Activated CD4-positive, alpha-beta T cell treated with anti-CD3 and anti-CD28 coated beads for 48 hours (primary cell): ENCODE results near the gene SNURF.
"Not testable (repeated sequence)": the region's sequence is repeated elsewhere in the genome, so short reads cannot be mapped to it uniquely, and the experiment has no call there.

Experiments used
- DNase-seq: peaks from one replicate; pipeline ENCODE4 v3.0.0-alpha.2; 2020

SNURF gene

DNA sequence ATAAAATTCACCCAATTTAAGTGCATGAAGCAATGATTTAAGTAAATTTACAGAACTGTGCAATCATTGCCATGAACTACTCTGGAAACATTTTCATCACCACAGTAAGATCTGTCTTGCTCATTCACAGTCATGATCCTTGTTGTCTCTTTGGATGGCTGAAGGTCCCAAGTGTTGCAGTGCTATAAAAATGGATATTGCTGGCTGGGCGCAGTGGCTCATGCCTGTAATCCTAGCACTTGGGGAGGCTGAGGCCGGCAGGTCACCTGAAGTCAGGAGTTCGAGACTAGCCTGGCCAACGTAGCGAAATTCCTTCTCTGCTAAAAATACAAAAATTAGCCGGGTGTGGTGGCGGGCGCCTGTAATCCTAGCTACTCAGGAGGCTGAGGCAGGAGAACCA is 17.0 kb downstream of the SNURF start:
- no peak for DNase-seq

DNA sequence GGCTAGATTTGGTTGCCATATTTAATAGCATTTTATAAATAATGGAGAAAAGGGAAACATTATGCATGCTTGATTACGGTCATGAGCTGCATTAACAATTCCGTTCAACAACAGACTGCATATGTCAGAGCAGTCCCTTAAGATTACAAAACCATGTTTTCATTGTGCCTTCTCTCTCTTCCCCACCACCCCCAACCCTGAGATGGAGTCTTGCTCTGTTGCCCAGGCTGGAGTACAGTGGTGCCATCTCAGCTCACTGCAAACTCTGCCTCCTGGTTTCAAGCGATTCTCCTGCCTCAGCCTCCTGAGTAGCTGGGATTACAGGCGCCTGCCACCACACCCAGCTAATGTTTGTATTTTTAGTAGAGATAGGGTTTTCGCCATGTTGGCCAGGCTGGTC is 17.9 kb downstream of the SNURF start:
- DNase-seq = not testable (repeated sequence)

GRCh38 chr15:24976932-24977331 is 22.1 kb downstream of the SNURF start:
- DNase-seq = no peak

DNA sequence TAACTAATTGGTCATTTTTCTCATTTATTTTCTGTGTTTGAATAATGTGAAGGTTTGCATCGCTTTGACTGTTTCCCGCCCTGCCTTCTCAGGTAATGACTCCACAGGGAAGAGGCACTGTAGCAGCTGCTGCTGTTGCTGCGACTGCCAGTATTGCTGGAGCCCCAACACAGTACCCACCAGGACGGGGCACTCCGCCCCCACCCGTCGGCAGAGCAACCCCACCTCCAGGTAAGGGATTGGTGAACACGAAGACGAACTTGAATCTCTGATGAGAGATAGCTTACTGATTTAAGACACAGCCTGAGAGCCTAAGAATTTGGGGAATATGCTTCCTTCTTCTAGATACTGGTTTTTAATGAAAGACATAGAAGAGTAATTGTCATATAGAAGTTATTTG is 22.9 kb downstream of the SNURF start:
- DNase-seq = no peak

DNA sequence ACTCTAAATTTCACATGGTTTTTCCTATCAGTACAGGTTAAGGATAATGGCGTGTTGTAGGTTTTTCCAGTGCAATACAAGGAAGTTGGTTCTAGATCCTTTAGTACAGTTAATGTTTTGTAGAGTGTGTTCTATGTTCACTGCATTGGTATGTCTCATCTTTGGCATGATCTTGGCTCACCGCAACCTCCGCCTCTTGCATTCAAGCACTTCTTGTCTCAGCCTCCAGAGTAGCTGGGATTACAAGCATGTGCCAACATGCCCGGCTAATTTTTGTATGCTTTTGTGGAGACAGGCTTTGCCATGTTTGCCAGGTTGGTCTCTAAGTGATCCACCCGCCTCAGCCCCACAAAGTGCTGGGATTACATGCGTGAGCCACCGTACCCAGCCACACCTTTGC is 30.4 kb downstream of the SNURF start:
- no peak for DNase-seq

DNA sequence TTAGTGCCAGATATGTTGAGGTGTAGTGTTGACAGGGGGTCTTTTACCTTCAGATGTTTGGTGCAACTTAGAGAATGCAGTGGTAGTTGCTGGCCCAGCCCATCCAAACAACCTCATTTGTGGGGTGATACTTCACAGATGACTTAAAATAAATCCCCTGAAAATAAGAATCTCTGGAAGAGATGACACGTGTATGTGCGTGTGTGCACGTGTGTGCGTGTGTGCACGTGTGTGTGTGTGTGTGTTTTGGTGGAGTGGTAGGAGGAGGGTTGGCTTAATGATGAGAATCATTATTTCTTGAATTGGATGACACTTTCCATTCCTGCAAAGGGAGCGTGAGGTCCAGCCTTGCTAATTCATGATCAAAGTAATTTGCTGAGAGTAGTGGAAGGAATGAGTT is 31.9 kb downstream of the SNURF start:
- no peak for DNase-seq
